D721Med (cell line): ENCODE data around the gene SPG7.
A peak's percentile ranks its signal among the peaks of the same experiment; 100 is the strongest.
"Not testable (repeated sequence)": the region's sequence is repeated elsewhere in the genome, so short reads cannot be mapped to it uniquely, and the experiment has no call there.

Experiments used
- DNase-seq: peaks from one replicate; pipeline ENCODE4 v3.0.0; 2011; ENCODE audit warnings: low spot score; ENCODE audit not compliant: insufficient read length
- FAIRE-seq: peaks from 2 replicates; lab custom pipeline; 2011; peaks lifted over from hg19 to GRCh38; lab: Jason Lieb, UNC
- TF ChIP-seq, protein P1 (sequence below): IDR thresholded peaks from 2 replicates; pipeline ENCODE4 v1.5.1; 2012; ENCODE audit warnings: mild to moderate bottlenecking, control low read depth; ENCODE audit not compliant: insufficient read depth; ENCODE audit errors: missing control alignments

Gene SPG7

GRCh38 chr16:89565256-89565505 is 57.0 kb downstream of the SPG7 start:
- DNase-seq, result no peak
- TF ChIP-seq, protein P1, sequence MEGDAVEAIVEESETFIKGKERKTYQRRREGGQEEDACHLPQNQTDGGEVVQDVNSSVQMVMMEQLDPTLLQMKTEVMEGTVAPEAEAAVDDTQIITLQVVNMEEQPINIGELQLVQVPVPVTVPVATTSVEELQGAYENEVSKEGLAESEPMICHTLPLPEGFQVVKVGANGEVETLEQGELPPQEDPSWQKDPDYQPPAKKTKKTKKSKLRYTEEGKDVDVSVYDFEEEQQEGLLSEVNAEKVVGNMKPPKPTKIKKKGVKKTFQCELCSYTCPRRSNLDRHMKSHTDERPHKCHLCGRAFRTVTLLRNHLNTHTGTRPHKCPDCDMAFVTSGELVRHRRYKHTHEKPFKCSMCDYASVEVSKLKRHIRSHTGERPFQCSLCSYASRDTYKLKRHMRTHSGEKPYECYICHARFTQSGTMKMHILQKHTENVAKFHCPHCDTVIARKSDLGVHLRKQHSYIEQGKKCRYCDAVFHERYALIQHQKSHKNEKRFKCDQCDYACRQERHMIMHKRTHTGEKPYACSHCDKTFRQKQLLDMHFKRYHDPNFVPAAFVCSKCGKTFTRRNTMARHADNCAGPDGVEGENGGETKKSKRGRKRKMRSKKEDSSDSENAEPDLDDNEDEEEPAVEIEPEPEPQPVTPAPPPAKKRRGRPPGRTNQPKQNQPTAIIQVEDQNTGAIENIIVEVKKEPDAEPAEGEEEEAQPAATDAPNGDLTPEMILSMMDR, result no peak
- FAIRE-seq, result no peak

GRCh38 chr16:89565506-89566372 is 57.5 kb downstream of the SPG7 start:
- DNase-seq (no peak), FAIRE-seq (no peak)
- TF ChIP-seq, protein P1, result peak; percentile 60

DNA sequence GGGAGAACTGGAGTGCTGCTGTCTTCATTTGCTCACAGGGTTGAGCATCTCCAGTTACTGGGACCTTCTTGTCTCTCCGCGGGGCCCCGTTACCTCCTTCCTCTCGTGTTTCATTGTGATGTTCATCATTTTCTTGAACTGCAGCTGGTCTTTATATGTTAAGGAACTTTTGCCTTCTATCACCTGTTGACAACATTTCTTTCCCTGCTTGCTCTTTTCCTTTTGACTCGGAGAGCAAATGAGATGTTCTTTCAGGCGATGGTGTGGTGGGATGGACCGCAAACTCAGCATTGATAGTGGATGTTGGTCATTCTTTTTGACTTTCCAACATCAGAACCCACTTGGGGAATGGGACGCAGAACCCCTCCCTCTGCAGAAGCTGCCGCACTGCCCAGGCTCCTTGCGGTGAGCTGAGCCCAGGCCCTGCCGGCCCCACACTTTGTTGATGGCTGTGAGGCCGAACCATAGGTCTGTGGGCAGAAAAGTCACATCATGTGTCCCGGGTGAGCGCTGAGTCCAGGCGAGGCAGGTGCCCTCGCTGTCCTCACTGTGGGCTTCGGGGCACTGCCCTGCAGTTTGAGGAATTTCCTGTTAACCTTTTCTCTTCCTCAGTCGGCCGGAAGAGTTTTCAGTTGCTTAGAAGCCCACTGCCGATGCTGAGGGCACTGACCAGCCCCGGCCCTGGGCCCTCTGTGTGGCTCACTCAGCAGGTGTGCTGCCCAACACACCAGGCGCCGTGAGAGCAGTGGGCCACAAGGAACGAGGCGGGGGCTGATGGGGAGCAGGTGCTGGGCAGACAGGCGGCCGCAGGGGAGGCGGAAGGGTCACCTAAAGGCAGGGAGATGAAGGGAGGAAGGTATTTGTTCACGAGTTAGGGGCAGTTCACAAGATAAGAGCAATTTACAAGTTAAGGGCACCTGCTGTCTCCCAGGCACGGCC is 59.7 kb downstream of the SPG7 start:
- DNase-seq (no peak), FAIRE-seq (no peak)
- TF ChIP-seq, protein P1, result no peak

- TF ChIP-seq, protein P1, result no peak
- DNase-seq (no peak), FAIRE-seq (no peak)
These were observed 61.5 kb downstream of the SPG7 start for GRCh38 chr16:89569506-89570341.

DNA sequence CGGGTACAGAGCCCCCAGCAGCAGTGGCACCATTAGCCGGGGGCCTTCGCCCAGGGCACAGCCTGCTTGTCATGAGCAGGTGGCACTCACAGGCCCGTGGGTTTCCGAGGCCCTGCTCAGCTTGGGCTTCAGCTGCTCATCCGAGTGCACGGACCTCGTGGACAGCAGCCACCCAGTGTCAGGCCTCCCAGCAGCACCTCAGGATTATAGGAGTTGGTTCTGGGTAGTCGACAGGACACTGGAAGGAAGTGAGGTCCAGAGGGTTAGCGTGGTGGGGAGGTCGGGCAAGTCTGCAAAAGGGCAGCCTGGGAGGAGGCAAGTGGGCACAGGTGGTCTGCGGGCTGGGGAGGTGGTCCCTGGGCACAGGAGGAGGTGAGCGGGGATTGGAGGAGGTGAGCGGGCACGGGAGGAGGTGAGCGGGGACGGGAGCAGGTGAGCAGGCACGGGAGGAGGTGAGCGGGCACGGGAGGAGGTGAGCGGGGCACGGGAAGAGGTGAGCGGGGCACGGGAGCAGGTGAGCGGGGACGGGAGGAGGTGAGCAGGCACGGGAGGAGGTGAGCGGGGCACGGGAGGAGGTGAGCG is 62.2 kb downstream of the SPG7 start:
- TF ChIP-seq, protein P1, result no peak
- no peak for FAIRE-seq
- DNase-seq, result no peak

DNA sequence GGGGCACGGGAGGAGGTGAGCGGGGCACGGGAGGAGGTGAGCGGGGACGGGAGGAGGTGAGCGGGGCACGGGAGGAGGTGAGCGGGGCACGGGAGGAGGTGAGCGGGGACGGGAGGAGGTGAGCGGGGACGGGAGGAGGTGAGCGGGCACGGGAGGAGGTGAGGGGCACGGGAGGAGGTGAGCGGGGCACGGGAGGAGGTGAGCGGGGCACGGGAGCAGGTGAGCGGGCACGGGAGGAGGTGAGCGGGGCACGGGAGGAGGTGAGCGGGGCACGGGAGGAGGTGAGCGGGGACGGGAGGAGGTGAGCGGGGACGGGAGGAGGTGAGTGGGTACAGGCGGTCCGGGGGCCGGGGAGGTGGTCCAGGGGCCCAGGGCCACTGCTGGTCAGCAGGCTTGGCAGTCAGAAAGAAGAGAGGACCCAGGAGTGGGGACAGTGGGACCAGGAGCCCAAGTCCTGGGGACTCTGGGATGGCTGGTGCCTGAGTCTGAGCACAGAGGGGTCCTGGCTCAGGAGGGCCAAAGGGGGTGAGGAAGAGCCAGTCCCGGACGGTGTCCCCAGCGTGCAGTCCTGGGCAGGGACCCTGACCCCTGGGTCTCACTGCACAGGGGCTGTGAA is 62.9 kb downstream of the SPG7 start:
- FAIRE-seq, DNase-seq: not testable (repeated sequence)
